ENCODE results near the gene NRCAM.

NRCAM gene

GRCh38 chr7:108287857-108288256 lies 168.4 kb downstream of the NRCAM start:
- Histone ChIP-seq H3K36me3 (no peaks in the 10 kb centered on the region), H3K9me3 (no peaks in the 10 kb centered on the region), H3K27ac (no peak overlapping the region), H3K4me1 (ENCODE audit: control insufficient read depth in 1 of 2, insufficient read depth in 1 of 2, low read depth in 1 of 2, low read length in 1 of 2) (no peaks in the 10 kb centered on the region), H3K27me3 (peaks cover 5% of the 10 kb centered on the region), H3K4me3 (ENCODE audit: low read depth in 1 of 2, low read length in 1 of 2) (no peak overlapping the region)
- no peak for TF ChIP-seq CTCF (IDR thresholded peaks at IDR 0.05)

GRCh38 chr7:108286290-108286904 lies 169.8 kb downstream of the NRCAM start:
- no peaks in the 10 kb centered on the region for H3K4me1 ChIP-seq (ENCODE audit: control insufficient read depth in 1 of 2, insufficient read depth in 1 of 2, low read depth in 1 of 2, low read length in 1 of 2)
- TF ChIP-seq CTCF (IDR thresholded peaks at IDR 0.05): no peak
- no peak overlapping the region for H3K27ac ChIP-seq
- no peaks in the 10 kb centered on the region for H3K36me3 ChIP-seq
- no peak overlapping the region for H3K4me3 ChIP-seq (ENCODE audit: low read depth in 1 of 2, low read length in 1 of 2)
- no peaks in the 10 kb centered on the region for H3K9me3 ChIP-seq
- H3K27me3 ChIP-seq: peaks cover 5% of the 10 kb centered on the region

GRCh38 chr7:108285778-108286177 lies 170.5 kb downstream of the NRCAM start:
- no peak overlapping the region for H3K4me3 ChIP-seq (ENCODE audit: low read depth in 1 of 2, low read length in 1 of 2)
- H3K27me3 ChIP-seq: peaks cover 5% of the 10 kb centered on the region
- H3K36me3 ChIP-seq: no peaks in the 10 kb centered on the region
- H3K27ac ChIP-seq: no peak overlapping the region
- no peak for TF ChIP-seq CTCF (IDR thresholded peaks at IDR 0.05)
- H3K9me3 ChIP-seq: no peaks in the 10 kb centered on the region
- H3K4me1 ChIP-seq (ENCODE audit: control insufficient read depth in 1 of 2, insufficient read depth in 1 of 2, low read depth in 1 of 2, low read length in 1 of 2): no peaks in the 10 kb centered on the region

GRCh38 chr7:108285003-108285368 lies 171.2 kb downstream of the NRCAM start:
- no peaks in the 10 kb centered on the region for H3K4me1 ChIP-seq (ENCODE audit: control insufficient read depth in 1 of 2, insufficient read depth in 1 of 2, low read depth in 1 of 2, low read length in 1 of 2)
- H3K36me3 ChIP-seq: no peaks in the 10 kb centered on the region

GRCh38 chr7:108284349-108285002 lies 171.8 kb downstream of the NRCAM start:
- no peaks in the 10 kb centered on the region for H3K9me3 ChIP-seq
- no peak overlapping the region for H3K27ac ChIP-seq
- TF ChIP-seq CTCF (IDR thresholded peaks at IDR 0.05): no peak
- H3K27me3 ChIP-seq: peaks cover 5% of the 10 kb centered on the region
- no peak overlapping the region for H3K4me3 ChIP-seq (ENCODE audit: low read depth in 1 of 2, low read length in 1 of 2)
- H3K4me1 ChIP-seq (ENCODE audit: control insufficient read depth in 1 of 2, insufficient read depth in 1 of 2, low read depth in 1 of 2, low read length in 1 of 2): no peaks in the 10 kb centered on the region
- H3K36me3 ChIP-seq: no peaks in the 10 kb centered on the region

More at GRCh38 chr7:108285003-108285368, 171.2 kb downstream of the NRCAM start:
- no peak for TF ChIP-seq CTCF (IDR thresholded peaks at IDR 0.05)
- Histone ChIP-seq H3K4me3 (ENCODE audit: low read depth in 1 of 2, low read length in 1 of 2) (no peak overlapping the region), H3K27me3 (peaks cover 5% of the 10 kb centered on the region), H3K27ac (no peak overlapping the region), H3K9me3 (no peaks in the 10 kb centered on the region)
